A549 treated with RU486 at 1 μM for 4 hours (cell line): ENCODE results near the gene GRAMD2A. TPM values are rescaled to one million over a fixed set of nuclear protein-coding genes. Genes with fewer than 3 reads are reported as not detected.

ENCODE experiments used
- total RNA-seq: library from RNA; stranded (reverse); fragments of 200-300 nt; extraction: Qiagen RNA extraction; gene quantifications from 5 replicates; pipeline ENCODE4 v1.2.3, GENCODE V29; 2022; ENCODE audit warnings: low read depth

The GRAMD2A gene
- total RNA-seq: not detected in 5 replicates

GRCh38 chr15:72197460-72198355 lies at the start of gene GRAMD2A:
GRAMD2A (minus strand) TSS chr15:72197787.

DNA sequence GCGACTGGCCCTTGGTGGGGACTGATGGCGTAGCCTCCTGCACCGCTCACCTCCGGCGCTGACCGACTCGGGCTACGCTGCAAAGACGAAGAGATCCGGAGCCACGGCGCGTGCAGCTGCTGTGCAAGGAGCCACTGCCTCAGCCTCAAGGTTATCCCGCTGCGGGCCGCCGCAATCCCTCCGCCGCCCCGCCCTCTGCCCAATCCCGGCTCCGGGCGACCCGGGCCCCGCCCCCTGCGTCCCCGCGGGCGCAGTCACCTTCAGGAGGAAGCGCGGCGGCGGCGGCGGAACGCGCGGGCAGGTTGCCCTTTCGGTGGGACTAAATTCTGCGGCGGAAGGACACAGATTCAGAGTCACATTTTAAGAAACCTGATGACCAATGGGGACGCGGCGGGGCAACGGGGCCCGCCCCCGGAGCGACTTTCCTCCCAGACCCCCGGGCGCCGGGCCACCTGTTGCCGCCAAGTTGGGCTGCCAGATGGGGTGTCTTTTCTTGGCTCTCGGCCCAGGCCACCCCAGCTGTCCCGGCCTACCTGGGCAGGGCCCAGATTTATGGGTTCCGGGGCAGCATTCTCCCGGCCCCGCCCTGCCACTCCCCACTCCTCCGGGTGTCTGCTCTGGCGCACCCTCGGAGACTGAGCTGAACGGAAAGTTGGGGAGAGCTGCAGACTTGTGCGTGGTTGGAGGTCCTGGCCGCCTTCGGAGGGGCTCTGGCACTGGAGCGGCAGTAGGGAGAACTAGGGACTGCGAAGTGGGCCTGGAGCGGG lies 33.7 kb upstream of the GRAMD2A start, which contains the start of gene PKM:
Gene PKM, minus strand, starts transcription at position 125 of the 767 bp plus-strand sequence. CDS start 12,093 bp downstream, outside the sequence.

GRCh38 chr15:72118017-72118978 lies 79.3 kb downstream of the GRAMD2A start, which contains the start of the genes MYO9A and SENP8:
MYO9A (minus strand) TSS chr15:72118150; CDS start chr15:72046563, 71,587 bp downstream.
SENP8 (plus strand) TSS chr15:72118403; CDS start chr15:72139624, 21,221 bp downstream.

Other genes with a start within 250 kb of the GRAMD2A start
- 4.6 to 10.4 TPM (median 8.7 TPM) in 5 replicates for gene MYO9A, start 79.6 kb downstream of the GRAMD2A start, total RNA-seq
- 1.4 to 2.1 TPM (median 1.8 TPM) in 5 replicates for gene SENP8, start 79.4 kb downstream of the GRAMD2A start, total RNA-seq
- 3,123 to 3,571 TPM (median 3,497 TPM) in 5 replicates for gene PKM, start 33.4 kb upstream of the GRAMD2A start, total RNA-seq
- 46.6 to 67.1 TPM (median 58.9 TPM) in 5 replicates for gene PARP6, start 74.8 kb upstream of the GRAMD2A start, total RNA-seq
- 0.08 to 0.15 TPM (median 0.11 TPM) in 5 replicates for gene CELF6, start 122.4 kb upstream of the GRAMD2A start, total RNA-seq
- gene HEXA, start 178.2 kb upstream of the GRAMD2A start, total RNA-seq: 130 to 174 TPM (median 144 TPM) in 5 replicates
- gene TMEM202, start 200.5 kb upstream of the GRAMD2A start, total RNA-seq: not detected in 5 replicates